GM12865 (cell line): ENCODE measurements around the gene EIF4G3.
"Not testable (repeated sequence)": the region's sequence is repeated elsewhere in the genome, so short reads cannot be mapped to it uniquely, and the experiment has no call there.

Experiments
- DNase-seq: peaks from one replicate; pipeline ENCODE4 v3.0.0; 2010; ENCODE audit warnings: low read depth
- H3K4me3 ChIP-seq: 2 replicates; pipeline ENCODE4 v1.5.1; 2011; ENCODE audit warnings: mild to moderate bottlenecking, low read depth, low read length, control low read depth
- TF ChIP-seq, protein P1 (sequence below): IDR thresholded peaks from 2 replicates; pipeline ENCODE4 v1.5.1; 2011; ENCODE audit warnings: low read length, control low read depth, low read depth, inconsistent platforms; ENCODE audit not compliant: insufficient read depth; ENCODE audit errors: missing control alignments

The EIF4G3 gene

DNA sequence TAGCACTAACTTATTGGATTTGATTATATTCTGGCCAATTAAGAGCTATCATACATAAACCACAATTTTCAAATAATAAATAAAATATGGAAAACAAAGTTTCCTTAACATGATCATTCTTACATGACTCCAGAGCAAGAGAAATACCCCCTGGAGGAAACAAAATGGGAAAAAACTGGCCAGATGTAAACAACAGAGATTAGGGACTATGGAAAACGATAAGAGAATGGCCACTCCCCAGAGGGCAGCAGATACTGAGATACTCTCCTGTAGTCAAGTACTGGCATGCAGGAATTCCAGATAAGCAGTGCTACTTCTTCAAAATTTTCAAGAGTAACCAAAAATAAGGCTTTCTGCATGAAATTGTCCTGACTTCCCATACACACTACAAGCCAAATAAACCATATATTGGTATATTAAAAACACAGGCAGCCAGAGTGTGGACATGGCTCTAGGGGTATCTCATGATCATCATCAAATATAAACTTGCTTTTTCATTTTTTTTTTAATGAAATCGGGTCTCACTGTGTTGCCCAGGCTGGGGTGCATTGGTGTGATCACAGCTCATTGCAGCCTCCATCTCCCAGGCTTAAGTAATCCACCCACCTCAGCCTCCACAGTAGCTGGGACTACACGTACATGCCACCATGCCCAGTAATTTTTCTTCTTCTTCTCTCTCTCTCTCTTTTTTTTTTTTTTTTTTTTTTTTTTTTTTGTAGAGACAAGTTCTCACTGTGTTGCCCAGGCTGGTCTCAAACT, 118.5 kb downstream of the EIF4G3 start:
- TF ChIP-seq, protein P1, sequence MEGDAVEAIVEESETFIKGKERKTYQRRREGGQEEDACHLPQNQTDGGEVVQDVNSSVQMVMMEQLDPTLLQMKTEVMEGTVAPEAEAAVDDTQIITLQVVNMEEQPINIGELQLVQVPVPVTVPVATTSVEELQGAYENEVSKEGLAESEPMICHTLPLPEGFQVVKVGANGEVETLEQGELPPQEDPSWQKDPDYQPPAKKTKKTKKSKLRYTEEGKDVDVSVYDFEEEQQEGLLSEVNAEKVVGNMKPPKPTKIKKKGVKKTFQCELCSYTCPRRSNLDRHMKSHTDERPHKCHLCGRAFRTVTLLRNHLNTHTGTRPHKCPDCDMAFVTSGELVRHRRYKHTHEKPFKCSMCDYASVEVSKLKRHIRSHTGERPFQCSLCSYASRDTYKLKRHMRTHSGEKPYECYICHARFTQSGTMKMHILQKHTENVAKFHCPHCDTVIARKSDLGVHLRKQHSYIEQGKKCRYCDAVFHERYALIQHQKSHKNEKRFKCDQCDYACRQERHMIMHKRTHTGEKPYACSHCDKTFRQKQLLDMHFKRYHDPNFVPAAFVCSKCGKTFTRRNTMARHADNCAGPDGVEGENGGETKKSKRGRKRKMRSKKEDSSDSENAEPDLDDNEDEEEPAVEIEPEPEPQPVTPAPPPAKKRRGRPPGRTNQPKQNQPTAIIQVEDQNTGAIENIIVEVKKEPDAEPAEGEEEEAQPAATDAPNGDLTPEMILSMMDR = no peak
- H3K4me3 ChIP-seq = no peak overlapping the region
- DNase-seq = no peak

DNA sequence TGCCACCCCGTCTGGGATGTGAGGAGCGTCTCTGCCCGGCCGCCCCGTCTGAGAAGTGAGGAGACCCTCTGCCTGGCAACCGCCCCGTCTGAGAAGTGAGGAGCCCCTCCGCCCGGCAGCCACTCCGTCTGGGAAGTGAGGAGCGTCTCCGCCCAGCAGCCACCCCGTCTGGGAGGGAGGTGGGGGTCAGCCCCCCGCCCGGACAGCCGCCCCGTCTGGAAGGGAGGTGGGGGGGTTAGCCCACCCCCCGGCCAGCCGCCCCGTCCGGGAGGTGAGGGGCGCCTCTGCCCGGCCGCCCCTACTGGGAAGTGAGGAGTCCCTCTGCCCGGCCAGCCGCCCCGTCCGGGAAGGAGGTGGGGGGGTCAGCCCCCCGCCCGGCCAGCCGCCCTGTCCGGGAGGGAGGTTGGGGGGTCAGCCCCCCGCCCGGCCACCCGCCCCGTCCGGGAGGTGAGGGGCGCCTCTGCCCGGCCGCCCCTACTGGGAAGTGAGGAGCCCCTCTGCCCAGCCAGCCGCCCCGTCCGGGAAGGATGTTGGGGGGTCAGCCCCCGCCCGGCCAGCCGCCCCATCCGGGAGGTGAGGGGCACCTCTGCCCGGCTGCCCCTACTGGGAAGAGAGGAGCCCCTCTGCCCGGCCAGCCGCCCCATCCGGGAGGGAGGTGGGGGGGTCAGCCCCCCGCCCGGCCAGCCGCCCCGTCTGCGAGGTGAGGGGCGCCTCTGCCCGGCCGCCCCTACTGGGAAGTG, 123.3 kb downstream of the EIF4G3 start:
- H3K4me3 ChIP-seq, DNase-seq: not testable (repeated sequence)

DNA sequence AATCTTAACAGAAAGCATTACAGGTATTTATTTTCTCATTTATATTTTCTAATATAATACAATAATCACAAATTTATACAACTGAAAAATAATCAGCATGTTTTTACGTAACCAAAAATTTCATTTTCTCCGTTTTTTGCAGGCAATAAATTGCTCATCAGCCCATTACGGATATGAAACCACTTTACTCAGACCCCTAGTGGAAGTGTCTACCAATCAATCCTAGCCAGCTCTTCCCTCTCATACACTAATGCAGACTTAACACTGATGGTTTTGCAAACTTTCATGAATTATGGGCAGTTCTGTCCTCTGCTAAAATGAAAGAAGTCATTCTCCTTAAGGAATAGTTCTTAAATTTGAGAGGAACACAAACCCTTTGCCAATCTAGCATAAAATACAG, 124.7 kb downstream of the EIF4G3 start:
- no peak for DNase-seq
- H3K4me3 ChIP-seq = no peak overlapping the region
- TF ChIP-seq, protein P1 = no peak

DNA sequence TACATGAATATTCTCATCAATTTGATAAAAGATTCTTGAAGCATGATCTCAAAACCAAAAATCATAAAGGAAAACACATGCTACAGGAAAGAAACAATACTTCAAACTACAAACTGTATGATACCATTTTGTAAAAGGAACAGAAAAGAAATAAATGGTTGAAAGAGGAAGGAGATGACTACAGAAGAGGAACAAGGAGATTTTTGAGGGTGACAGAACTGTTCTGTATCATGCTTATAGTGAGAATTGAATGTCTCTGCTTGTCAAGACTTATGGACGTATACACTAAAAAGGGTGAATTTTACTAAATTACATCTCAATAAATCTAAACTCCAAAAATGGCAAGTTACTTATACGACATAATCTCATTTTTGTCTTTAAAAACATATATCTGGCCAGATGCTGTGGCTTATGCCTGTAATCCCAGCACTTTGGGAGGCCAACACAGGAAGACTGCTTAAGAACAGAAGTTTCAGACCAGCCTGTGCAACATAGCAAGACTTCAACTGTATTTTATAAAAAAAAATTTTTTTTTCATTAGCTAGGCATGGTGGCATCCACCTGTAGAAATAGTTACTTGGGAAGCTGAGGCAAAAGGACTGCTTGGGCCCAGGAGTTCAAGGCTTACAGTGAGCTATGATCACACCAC, 125.4 kb downstream of the EIF4G3 start:
- DNase-seq = no peak
- TF ChIP-seq, protein P1 = no peak
- H3K4me3 ChIP-seq = no peak overlapping the region

DNA sequence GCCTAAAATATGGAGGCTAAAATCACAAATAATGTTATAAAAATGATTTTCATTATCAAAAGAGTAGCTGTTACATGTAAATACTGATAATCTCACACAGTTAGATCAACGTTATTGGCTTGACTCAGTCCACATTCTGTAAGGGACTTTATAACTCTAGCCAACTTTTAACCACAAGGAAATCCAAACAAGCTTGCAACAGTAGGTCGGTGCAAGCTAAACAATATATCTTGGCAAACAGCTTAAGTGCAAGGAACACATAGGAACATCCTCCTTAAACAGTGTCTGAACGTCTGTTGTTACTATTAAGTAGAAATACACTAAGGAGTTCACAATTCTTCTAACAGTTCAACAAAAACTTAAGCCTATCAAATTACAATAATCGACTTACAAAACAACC, 126.7 kb downstream of the EIF4G3 start:
- TF ChIP-seq, protein P1 = no peak
- no peak for DNase-seq
- no peak overlapping the region for H3K4me3 ChIP-seq

DNA sequence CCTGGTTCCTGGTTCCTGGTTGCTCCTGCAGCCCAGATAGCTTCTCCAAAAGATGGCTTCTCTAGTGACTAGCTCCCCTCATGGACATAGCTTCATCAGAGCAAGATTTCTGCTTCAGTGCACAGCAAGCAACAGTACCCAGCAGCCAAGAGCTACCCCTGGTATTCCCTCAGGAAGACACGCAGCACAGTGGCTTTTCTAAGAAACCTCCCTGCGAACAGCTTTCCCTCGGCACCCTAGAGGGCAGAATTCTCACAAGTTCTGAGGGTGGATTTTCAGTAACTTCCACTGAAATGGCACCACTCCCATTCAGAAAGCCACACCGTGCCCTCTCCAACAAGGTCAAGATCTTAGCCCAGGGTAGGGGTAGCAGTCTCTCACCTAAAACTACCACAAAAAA, 128.2 kb downstream of the EIF4G3 start:
- no peak overlapping the region for H3K4me3 ChIP-seq
- TF ChIP-seq, protein P1 = no peak
- no peak for DNase-seq

DNA sequence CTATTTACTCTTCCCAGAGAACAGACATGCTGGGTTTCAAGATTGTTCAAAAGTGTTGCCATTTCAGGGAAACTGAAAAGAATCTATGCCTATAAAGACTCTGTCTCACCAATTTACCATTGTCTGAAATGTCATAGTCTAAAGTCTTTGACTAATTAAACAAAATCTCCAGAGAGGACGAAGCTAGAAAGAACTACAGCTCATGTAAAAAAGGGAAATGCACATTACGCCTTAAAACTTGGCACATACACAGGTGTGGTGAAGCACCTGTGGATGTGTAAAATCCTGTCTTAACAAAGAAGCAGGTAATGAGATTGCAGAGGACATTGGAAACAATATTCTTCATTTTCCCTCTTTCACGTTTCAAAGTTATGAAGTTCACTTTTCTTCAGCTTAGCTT, 130.6 kb downstream of the EIF4G3 start:
- TF ChIP-seq, protein P1 = no peak
- no peak overlapping the region for H3K4me3 ChIP-seq
- no peak for DNase-seq
